ENCODE measurements around the gene BRD7.

DNA sequence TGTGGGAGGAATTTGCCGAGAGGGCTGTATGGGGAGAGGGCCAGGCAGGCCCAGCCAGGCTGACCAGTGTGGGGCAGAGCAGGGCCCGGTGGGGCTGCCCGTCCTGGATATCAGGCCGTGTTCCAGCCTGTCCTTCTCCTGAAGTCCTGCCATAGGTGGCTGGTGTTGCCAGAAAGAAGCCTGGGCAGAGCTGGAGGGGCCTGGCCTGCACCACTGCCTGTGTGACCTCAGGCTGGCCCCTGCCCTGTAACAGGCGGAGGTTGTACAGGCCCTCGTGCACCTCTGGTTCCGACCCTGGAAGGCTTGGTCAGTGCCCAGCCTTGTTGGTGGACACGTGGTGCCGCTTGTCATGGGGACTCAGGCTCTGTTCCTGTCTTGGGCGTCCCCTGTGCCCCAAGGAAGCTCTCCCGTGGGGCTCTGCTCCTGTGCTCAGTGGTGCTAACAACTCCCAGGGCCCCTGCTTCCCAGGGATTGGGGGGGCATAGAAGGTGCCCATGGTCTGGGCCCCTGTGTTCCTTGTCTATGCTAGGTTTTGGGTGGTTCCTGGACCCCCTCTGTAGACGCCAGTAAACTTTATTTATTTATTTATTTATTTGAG is 69.2 kb downstream of the BRD7 start:
- TF ChIP-seq, protein P1, sequence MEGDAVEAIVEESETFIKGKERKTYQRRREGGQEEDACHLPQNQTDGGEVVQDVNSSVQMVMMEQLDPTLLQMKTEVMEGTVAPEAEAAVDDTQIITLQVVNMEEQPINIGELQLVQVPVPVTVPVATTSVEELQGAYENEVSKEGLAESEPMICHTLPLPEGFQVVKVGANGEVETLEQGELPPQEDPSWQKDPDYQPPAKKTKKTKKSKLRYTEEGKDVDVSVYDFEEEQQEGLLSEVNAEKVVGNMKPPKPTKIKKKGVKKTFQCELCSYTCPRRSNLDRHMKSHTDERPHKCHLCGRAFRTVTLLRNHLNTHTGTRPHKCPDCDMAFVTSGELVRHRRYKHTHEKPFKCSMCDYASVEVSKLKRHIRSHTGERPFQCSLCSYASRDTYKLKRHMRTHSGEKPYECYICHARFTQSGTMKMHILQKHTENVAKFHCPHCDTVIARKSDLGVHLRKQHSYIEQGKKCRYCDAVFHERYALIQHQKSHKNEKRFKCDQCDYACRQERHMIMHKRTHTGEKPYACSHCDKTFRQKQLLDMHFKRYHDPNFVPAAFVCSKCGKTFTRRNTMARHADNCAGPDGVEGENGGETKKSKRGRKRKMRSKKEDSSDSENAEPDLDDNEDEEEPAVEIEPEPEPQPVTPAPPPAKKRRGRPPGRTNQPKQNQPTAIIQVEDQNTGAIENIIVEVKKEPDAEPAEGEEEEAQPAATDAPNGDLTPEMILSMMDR (IDR thresholded peaks at IDR 0.05) = no peak
- no peak for TF ChIP-seq POLR2A (IDR thresholded peaks at IDR 0.05)

All from right lobe of liver (tissue), 4 donors.